ENCODE results near the gene SOCS1.

- TF ChIP-seq SMC3 (conservative IDR thresholded peaks at IDR 0.05; ENCODE audit: poor library complexity) (no peak), POLR2AphosphoS5 (IDR thresholded peaks at IDR 0.05) (no peak), EZH2 (IDR thresholded peaks at IDR 0.05; ENCODE audit: borderline replicate concordance, insufficient read depth, low read length, poor library complexity, severe bottlenecking) (no peak), REST (IDR thresholded peaks at IDR 0.05; ENCODE audit: borderline replicate concordance) (no peak), RAD21 (conservative IDR thresholded peaks at IDR 0.05) (no peak)
- TF ChIP-seq, protein P1, sequence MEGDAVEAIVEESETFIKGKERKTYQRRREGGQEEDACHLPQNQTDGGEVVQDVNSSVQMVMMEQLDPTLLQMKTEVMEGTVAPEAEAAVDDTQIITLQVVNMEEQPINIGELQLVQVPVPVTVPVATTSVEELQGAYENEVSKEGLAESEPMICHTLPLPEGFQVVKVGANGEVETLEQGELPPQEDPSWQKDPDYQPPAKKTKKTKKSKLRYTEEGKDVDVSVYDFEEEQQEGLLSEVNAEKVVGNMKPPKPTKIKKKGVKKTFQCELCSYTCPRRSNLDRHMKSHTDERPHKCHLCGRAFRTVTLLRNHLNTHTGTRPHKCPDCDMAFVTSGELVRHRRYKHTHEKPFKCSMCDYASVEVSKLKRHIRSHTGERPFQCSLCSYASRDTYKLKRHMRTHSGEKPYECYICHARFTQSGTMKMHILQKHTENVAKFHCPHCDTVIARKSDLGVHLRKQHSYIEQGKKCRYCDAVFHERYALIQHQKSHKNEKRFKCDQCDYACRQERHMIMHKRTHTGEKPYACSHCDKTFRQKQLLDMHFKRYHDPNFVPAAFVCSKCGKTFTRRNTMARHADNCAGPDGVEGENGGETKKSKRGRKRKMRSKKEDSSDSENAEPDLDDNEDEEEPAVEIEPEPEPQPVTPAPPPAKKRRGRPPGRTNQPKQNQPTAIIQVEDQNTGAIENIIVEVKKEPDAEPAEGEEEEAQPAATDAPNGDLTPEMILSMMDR (IDR thresholded peaks at IDR 0.05; ENCODE audit: poor library complexity, severe bottlenecking) = no peak
These were observed 17.8 kb upstream of the SOCS1 start for GRCh38 chr16:11273721-11274324.
